HUDEP-2 (cell line): ENCODE data around the gene TMEM134.
"Not testable (repeated sequence)": the region's sequence is repeated elsewhere in the genome, so short reads cannot be mapped to it uniquely, and the experiment has no call there.

Source experiments
- DNase-seq, 76 experiments: peaks; one replicate each; lab custom pipeline; 2025; ENCODE audit not compliant: unreplicated experiment in 76 of 76; lab: John Stamatoyannopoulos, UW

The TMEM134 gene

DNA sequence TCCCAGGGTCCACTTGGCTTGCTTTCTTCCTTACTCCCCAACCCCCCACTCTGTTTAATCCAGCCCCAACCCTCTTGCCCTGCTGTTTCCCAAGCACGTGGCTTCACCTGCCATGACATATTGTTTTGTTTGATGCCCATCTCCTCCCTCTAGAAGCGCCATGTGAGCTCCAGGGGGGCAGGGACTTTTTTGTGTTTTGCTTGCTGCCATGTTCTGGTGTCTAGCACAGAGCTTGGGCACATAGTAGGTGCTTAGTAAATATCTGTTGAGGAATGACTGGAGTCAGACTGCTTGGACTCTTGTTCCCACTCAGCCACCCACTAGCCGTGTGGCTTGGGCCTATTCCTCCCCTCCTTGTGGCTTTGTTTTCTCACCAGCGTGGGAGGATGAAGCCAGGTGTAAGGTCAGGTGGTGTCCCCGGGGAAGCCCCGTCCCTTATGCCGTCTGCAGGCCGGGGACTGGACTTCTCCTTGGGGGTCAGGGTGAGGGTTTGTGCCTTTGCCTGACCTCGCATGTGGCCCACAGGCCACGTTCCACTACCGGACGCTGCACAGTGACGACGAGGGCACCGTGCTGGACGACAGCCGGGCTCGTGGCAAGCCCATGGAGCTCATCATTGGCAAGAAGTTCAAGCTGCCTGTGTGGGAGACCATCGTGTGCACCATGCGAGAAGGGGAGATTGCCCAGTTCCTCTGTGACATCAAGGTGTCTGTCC, 17.6 kb upstream of the TMEM134 start:
- no peak for DNase-seq

DNA sequence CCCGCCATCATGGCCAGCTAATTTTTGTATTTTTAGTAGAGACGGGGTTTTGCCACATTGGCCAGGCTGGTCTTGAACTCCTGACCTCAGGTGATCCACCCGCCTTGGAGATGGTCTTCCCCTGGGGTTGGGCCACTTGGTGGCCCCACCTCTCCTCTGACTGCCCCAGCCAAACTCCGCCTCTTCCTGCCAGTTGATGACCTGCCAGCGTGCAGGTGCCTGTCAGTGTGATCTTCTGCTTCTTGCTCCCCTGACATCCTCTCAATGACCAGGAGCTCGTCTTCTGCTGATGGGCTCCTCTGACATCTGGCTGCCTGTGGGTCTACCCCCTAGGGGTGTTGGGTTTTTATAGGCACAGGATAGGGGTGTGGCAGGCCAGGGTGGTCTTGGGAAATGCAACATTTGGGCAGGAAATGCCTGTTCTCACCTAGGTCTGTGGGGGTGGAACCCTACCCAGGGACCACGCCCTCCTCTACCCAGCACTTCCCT, 16.9 kb upstream of the TMEM134 start:
- peak in 1 of 76 experiments; percentile 5 for DNase-seq

DNA sequence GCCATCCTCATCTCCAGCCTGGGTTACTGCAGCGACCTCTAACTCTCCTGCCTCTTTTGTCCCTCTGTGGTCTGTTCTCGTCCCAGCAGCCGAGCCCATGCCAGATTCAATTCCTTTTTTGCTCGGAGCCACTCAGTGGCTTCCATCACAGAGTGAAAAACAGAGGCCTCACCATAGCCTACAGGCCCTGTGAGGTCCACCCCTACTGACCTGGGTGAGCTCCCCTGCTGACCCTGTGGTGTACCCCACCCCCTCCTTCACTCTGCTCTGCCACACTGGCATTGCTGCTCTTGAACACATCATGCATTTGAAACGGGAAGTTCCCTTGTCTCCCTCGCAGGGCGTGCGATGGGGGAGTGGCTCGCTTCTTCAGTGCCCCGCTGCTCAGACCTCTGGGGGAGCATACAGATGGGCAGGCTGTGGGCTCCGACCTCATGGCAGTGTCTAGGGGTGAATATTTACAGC, 15.8 kb upstream of the TMEM134 start:
- DNase-seq, result peak in 36 of 76 experiments; percentile 5 to 48 (median 24)

DNA sequence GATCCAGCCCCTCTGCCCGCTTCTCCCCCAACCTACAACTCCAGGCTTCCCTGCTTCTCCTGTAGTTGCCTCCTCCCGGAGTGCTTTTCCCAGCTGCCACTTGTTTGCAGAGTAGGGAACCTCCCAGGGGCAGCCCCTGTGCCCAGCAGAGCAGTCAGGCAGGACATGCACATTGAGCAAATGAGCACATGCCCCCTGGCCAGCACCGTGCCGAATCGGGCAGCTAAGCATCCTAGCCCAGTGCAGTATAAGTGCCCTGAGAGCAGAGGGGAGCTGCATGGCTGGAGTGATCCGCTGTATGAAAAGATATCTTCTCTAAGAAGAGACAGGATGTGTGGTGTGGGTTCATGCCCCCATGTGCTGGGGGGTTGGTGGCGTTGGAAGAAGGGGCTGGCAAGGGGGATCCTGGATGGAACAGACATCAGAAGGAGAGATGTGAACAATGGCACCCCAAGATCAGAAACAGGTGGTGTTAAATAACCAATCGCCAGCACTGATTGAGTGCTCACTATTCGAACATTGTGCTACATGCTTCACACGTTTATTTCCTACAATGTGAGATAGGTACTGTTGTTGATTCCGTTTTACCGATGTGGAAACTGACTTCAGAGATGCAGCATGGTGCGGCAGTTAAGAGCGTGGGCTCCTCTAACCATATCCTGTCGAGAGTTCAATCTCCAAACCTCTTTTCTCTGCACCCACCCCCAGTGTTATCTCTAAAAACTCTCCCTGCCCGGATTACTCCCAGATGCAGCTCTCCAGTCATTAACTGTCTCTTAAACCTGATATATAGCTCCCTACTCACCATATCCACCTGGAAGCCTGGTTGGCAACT, 15.0 kb upstream of the TMEM134 start:
- DNase-seq, result peak in 2 of 76 experiments; percentile 9 to 13

DNA sequence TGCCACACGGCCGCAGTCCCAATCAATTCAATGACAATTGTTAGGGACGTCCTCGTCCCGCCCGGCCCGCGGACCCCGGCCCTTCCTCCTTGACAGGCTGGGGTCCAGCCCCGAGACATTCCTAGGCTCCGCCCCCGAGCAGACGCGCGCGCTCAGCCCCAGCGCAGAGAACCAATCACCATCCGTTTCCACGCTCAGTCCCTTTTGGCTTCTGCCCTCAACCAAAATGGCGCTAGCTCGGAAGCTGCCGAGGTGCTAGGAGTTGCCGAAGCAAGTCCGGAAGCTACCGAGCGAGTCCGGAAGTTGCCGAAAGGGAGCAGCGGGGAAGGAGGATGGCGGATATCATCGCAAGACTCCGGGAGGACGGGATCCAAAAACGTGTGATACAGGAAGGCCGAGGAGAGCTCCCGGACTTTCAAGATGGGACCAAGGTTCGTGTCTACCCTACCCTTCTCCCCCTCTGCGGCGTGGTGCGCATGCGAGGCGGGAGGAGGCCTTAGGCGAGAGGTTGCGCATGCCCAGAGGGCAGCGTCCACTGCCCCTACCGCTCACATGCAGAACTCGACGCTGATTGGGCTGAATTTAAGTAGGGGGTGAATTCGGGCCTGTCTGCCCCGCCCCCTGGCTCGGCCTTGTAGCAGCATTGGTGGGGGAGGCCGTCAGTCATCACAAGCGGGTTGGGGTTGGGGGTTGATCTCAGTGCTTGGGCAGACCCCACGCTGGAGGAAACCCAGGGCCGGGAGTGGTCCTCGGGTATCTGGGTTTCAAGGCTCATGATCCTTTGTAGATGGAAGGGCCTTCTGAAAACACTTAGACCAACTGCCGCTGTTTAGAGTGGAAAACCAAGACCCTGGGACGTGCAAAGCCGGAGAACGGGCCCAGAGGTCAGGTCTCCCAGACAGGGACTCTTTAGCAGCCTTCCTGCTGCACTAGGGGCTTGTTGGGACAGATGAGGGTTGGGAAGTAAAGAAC, 14.1 kb upstream of the TMEM134 start, which contains the start of gene AIP:
AIP (plus strand) TSS at position 200 of the 972 bp plus-strand sequence; CDS start at position 333, 133 bp downstream.
- peak; percentile 37 to 98 (median 95) for DNase-seq

DNA sequence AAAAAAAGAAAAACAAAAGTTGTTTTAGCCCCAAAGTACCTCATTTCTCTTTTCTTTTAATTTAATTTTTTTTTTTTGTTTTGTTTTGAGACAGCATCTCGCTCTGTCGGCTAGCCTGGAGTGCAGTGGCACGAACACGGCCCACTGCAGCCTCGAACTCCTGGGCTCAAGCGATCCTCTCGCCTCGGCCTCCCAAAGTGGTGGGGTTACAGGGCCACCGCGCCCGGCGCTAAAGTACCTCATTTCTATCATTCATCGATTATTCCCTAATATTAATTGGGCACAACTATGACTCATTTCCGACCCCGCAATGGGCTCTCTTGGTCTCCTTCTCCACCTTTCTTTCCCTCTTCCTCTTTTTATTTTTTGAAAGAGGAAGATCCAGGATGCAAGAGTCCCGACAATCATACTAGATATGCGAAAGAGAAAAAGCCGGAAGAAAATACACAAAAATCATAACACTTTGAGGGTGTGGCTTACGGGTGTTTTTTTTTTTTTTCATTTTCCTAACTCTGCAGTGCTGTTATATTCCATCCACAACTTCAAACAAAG, 13.3 kb upstream of the TMEM134 start:
- DNase-seq, result no peak

DNA sequence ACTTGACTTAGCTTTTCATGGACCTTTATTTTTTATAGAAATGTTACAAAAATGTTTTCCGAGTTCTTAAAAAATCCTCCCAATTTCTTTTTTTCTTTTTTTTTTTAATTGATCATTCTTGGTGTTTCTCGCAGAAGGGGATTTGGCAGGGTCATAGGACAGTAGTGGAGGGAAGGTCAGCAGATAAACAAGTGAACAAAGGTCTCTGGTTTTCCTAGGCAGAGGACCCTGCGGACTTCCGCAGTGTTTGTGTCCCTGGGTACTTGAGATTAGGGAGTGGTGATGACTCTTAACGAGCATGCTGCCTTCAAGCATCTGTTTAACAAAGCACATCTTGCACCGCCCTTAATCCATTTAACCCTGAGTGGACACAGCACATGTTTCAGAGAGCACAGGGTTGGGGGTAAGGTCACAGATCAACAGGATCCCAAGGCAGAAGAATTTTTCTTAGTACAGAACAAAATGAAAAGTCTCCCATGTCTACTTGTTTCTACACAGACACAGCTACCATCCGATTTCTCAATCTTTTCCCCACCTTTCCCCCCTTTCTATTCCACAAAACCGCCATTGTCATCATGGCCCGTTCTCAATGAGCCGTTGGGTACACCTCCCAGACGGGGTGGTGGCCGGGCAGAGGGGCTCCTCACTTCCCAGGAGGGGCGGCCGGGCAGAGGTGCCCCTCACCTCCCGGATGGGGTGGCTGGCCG, 8.4 kb upstream of the TMEM134 start:
- not testable (repeated sequence) for DNase-seq

DNA sequence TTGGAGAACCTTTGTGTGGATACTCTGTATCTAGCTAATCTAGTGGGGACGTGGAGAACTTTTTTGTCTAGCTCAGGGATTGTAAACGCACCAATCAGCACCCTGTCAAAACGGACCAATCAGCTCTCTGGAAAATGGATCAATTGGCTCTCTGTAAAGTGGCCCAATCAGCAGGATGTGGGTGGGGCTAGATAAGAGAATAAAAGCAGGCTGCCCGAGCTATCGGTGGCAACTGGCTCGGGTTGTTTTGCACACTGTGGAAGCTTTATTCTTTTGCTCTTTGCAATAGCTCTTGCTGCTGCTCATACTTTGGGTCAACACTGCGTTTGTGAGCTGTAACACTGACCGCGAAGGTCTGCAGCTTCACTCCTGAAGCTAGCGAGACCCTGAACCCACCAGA, 7.6 kb upstream of the TMEM134 start:
- not testable (repeated sequence) for DNase-seq

DNA sequence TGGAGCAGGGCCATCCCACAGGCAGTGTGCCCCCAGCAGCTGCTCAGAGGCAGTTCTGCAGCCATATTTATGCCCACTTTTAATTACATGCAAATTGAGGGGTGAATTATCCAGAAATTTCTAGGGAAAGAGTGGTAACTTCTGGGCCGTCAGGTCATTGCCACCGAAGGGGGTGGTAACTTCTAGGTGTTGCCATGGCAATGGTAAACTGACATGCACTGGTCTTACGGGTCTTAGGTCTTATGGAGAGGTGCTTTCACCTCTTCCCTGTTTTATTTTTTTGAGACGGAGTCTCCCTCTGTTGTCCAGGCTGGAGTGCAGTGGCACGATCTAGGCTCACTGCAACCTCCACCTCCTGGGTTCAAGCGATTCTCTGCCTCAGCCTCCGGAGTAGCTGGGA, 3.8 kb upstream of the TMEM134 start:
- no peak for DNase-seq

DNA sequence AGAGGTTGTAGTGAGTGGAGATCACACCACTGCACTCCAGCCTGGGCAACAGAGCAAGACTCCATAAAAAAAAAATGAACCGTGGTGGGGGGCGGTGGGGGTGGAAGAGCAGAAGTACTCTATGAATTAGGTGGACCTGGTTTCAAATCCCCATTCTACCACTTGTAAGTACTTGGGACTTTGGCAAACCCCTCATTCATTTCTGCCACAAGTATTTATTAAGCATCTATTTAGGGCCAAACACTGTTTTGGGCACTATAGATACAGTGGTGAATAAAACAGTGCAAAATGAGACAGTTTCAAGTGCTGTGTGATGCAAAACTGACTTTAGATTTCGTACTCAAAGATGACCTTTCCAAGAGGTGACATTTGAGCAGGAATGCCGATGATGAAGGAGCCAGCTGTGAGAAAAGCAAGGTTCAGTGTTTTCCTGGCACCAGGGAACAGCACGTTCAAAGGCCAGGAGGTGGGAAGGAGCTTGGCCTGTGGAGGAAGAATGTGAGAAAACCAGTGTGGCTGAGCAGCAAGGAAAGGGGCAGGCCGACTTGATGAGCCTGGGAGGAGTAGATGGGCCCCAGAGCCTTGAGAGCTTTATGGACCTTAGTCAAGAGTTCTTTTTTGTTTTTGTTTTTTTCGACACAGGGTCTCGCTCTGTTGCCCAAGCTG, 1.4 kb upstream of the TMEM134 start:
- no peak for DNase-seq

DNA sequence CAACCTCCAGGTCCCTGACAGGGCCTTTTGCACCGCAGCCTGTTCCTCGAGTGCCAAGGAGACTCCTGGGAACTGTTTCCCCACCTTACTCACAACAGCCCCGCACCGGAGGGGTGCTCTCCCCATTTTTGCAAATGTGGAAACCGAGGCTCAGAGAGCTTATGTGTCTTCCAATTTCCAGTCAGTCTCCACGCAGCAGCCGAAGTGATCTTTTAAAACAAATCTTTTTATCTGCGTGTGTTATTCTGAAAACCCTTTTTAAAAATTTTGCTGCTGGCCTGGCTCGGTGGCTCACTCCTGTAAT, 409 bp upstream of the TMEM134 start:
- peak in 1 of 76 experiments; percentile 71 for DNase-seq

DNA sequence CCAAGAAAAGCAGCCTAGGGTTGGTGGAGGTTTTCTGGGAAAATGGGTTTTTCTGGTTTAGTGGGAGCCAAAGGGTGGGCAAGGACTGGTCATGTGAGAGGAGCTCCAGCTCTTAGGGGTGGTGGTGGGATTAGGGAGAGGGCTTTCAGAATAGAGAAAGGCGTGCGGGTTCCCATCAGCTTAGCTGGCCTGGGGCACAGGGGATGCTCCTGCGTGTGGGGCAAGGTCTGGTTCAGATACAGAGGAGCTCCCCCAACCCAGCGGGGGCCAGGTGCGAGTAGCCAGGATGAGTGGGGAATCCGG, 644 bp downstream of the TMEM134 start:
- DNase-seq, result no peak

DNA sequence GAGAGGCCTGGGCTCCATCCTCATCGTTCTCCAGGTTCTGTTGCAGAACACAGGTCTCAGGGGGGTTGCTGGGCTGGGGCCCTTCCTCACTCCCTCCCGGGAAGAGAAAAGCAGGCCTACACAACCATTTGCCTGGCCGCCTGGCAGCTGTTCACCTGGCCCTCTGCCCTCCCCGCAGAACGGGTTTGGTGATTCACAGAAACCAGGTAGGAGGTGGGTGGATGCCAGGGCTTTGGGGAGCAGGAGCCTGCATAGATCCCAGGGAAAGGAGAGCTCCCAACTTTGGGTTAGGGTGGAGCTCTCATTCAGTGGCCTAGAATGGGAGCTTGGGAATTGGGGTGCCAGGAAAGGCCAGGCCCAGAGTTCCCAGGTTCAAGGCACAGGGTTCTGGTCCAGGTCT, 995 bp downstream of the TMEM134 start:
- DNase-seq, result no peak

DNA sequence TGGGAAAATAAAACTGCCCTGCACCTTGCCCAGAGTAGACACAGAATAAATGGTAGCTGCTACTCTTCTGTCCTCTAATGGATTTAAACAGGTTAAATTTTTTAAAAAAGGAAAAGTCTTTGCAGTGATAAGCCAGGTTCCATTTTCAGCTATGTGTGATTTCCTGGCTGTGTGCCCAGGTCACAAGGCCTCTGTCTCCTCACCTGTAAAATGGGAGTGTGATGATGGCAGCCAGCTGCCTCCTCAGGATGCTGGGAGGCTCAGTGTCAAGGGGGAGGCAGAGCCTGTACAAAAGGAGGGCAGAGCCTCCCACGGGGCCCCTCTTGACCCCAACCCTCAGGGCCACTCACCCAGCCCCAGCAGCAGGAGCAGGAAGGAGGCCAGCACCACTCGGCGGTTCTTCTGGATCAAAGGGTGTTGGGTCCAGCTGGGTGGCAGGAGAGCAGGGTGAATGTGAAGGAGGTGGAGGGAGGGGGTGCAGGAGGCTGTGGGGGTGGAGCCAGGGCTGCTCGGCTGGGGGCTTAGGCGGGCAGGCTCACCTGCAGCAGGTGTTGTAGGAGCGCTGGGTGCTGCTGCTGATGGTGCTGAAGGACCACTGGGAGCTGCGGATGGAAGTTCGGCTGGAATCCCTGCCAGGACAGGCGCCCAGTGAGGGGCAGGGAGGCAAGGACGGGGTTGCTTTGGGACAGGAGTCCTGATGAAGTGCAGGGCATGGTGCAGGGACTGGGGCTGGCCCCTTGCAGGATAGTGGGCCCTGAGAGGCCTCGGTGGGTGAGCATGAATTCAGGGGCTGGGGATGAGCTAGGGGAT, 1.9 kb downstream of the TMEM134 start:
- DNase-seq, result no peak

DNA sequence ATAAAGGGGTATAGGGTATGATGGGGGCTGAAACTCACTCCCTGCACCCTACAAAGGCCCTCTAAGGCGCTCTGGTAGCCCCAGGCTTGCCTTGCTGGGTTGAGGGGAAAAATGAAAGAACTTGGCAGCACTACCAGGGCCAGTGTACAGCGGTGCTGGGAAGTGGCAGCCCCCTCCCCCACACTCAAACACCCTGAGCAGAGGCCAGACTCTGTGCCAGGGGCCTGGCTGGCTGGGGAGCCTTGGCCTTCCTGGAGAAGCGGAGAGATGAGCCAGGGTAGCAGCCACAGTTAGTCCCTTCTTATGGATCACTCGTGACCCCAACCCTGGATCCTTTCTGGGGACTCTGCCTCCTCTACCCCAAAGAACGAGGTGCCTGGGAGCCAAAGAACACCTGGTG, 2.7 kb downstream of the TMEM134 start:
- no peak for DNase-seq

DNA sequence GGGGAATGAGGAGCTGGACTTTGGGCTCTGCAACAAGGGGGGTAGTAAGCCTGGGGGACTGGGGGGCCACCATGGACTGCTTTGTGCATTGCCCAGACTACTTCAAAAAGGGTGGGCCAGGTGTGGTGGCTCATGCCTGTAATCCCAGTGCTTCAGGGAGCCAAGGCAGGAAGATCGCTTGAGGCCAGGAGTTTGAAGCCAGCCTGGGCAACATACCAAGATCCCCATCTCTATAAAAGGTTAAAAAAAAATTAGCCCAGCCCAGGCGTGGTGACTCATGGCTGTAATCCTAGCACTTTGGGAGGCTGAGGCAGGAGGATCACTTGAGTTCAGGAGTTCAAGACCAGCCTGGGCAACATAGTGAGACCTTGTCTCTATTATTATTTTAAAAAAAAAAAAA, 3.5 kb downstream of the TMEM134 start:
- peak in 15 of 76 experiments; percentile 7 to 46 (median 17) for DNase-seq

DNA sequence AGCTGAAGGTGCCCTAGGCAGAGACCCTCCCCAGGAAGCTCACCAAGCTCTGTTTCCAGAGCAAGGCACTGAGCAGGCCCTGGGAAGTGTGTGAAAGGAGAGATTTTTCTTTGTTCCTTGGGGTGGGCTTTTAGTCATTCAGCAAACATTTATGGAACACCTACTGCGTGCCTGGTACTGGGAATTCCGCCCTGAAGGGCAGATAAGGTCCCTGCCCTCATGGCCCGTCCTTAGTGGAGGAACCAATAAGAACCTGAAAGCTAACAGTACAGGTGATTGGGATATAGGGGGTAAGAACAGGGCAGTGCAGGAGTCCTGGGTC, 3.9 kb downstream of the TMEM134 start:
- DNase-seq, result peak in 1 of 76 experiments; percentile 46

DNA sequence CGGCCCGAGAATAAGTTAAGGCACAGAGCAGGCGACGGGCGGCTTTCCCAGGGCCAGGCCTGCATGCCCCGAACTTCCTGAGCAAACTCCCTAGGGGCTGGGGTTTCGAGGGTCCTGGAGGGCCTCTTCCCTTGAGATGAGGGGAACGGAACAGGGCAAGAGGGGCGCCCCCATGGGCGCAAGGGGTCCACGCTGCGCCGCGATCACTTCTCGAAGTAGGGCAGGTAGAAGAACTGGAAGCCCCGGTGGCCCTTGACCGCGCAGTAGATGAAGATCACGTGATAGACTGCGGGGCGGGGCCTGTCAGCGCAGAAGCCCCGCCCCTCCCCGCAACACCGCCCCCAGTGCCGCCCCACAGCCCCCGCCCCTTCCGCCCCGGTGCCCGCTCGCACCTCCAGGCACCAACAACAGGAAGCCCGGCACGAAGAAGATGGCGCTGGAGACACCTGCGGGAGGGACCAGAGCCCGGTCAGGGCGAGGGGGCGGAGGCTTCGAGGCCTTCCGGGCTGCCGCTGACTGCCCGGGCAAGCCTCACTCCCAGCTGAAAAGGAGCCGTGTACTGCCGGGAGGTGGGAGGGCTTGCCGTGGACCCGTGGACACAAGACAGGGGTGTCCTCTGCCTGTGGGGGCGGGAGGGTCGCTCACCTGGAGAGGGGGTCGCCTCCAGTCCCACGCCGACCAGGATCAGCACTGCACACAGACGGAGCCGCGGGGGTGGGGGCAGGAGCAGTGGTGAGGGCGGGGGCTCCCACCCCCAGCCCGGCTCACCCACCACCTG, 4.5 kb downstream of the TMEM134 start:
- peak in 75 of 76 experiments; percentile 30 to 92 (median 84) for DNase-seq
